Neural progenitor cell (in vitro differentiated cells): ENCODE data around the gene TUB. TPM values are rescaled to one million over a fixed set of nuclear protein-coding genes. Genes with fewer than 3 reads are reported as not detected.

Source experiments
- DNase-seq: peaks from one replicate; pipeline ENCODE4 v3.0.0-alpha.2; 2016; ENCODE audit warnings: low spot score
- H2AFZ ChIP-seq: fragments of 200-600 bp; sonication (generic); replicated peaks from 2 replicates; pipeline ENCODE4 v1.6.1; 2016; ENCODE audit warnings: antibody characterized with exemption
- H3F3A ChIP-seq: fragments of 200-600 bp; sonication (generic); 2 replicates; pipeline ENCODE4 v1.6.1; 2016; ENCODE audit warnings: antibody characterized with exemption, low read depth
- H3K27ac ChIP-seq: fragments of 200-600 bp; sonication (generic); 2 replicates; pipeline ENCODE4 v1.5.1; 2016; ENCODE audit warnings: mild to moderate bottlenecking
- H3K27me3 ChIP-seq: fragments of 200-600 bp; sonication (generic); 2 replicates; pipeline ENCODE4 v1.6.1; 2016; ENCODE audit warnings: mild to moderate bottlenecking, moderate library complexity
- H3K36me3 ChIP-seq: fragments of 200-600 bp; sonication (generic); 2 replicates; pipeline ENCODE4 v1.5.1; 2016
- H3K4me1 ChIP-seq: fragments of 200-600 bp; sonication (generic); 2 replicates; pipeline ENCODE4 v1.6.1; 2016; ENCODE audit warnings: mixed run types
- H3K4me2 ChIP-seq: fragments of 200-600 bp; sonication (generic); 2 replicates; pipeline ENCODE4 v1.6.1; 2016
- H3K4me3 ChIP-seq: fragments of 200-600 bp; sonication (generic); 2 replicates; pipeline ENCODE4 v1.5.1; 2016
- H3K79me2 ChIP-seq: fragments of 200-600 bp; sonication (generic); 2 replicates; pipeline ENCODE4 v1.6.1; 2016; ENCODE audit warnings: low read depth
- H3K9ac ChIP-seq: fragments of 200-600 bp; sonication (generic); 2 replicates; pipeline ENCODE4 v1.6.1; 2016
- H3K9me3 ChIP-seq: fragments of 200-600 bp; sonication (generic); 2 replicates; pipeline ENCODE4 v1.5.1; 2016; ENCODE audit warnings: low read depth
- H4K20me1 ChIP-seq: fragments of 200-600 bp; sonication (generic); 2 replicates; pipeline ENCODE4 v1.6.1; 2016; ENCODE audit warnings: low read depth
- H3K27ac Mint-ChIP-seq: 3 replicates; pipeline ENCODE4 v1.8.0; 2021; ENCODE audit warnings: mixed read lengths
- H3K27me3 Mint-ChIP-seq: 2 replicates; pipeline ENCODE4 v1.8.0; 2022; ENCODE audit warnings: low read depth, mild to moderate bottlenecking, inconsistent platforms, moderate library complexity, mixed read lengths; ENCODE audit not compliant: insufficient read depth
- H3K36me3 Mint-ChIP-seq: 3 replicates; pipeline ENCODE4 v1.8.0; 2021; ENCODE audit warnings: mixed read lengths
- H3K4me1 Mint-ChIP-seq: 3 replicates; pipeline ENCODE4 v1.8.0; 2021; ENCODE audit warnings: mixed read lengths
- H3K4me3 Mint-ChIP-seq: 3 replicates; pipeline ENCODE4 v1.8.0; 2021; ENCODE audit warnings: mild to moderate bottlenecking, moderate library complexity, mixed read lengths
- H3K9me3 Mint-ChIP-seq: 3 replicates; pipeline ENCODE4 v1.8.0; 2020; ENCODE audit warnings: mixed read lengths
- CTCF ChIP-seq: fragments of 200-600 bp; sonication (generic); IDR thresholded peaks from 2 replicates; pipeline ENCODE4 v1.5.1; 2017; ENCODE audit warnings: antibody characterized with exemption, mild to moderate bottlenecking
- EZH2 ChIP-seq: fragments of 200-600 bp; sonication (generic); IDR thresholded peaks from 2 replicates; pipeline ENCODE4 v1.6.1; 2017; ENCODE audit warnings: antibody characterized with exemption, mild to moderate bottlenecking, moderate library complexity
- EZH2phosphoT487 ChIP-seq: fragments of 200-600 bp; sonication (generic); IDR thresholded peaks from 2 replicates; pipeline ENCODE4 v1.6.1; 2017; ENCODE audit warnings: antibody characterized with exemption
- total RNA-seq: library from RNA; depleted of rRNA; stranded (reverse); fragments of >200 nt; gene quantifications from 2 replicates; pipeline ENCODE4 v1.2.3, GENCODE V29; 2015; ENCODE audit warnings: low replicate concordance

TUB gene, protein sequence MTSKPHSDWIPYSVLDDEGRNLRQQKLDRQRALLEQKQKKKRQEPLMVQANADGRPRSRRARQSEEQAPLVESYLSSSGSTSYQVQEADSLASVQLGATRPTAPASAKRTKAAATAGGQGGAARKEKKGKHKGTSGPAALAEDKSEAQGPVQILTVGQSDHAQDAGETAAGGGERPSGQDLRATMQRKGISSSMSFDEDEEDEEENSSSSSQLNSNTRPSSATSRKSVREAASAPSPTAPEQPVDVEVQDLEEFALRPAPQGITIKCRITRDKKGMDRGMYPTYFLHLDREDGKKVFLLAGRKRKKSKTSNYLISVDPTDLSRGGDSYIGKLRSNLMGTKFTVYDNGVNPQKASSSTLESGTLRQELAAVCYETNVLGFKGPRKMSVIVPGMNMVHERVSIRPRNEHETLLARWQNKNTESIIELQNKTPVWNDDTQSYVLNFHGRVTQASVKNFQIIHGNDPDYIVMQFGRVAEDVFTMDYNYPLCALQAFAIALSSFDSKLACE
- total RNA-seq: 28.7 and 41.3 TPM in 2 replicates

DNA sequence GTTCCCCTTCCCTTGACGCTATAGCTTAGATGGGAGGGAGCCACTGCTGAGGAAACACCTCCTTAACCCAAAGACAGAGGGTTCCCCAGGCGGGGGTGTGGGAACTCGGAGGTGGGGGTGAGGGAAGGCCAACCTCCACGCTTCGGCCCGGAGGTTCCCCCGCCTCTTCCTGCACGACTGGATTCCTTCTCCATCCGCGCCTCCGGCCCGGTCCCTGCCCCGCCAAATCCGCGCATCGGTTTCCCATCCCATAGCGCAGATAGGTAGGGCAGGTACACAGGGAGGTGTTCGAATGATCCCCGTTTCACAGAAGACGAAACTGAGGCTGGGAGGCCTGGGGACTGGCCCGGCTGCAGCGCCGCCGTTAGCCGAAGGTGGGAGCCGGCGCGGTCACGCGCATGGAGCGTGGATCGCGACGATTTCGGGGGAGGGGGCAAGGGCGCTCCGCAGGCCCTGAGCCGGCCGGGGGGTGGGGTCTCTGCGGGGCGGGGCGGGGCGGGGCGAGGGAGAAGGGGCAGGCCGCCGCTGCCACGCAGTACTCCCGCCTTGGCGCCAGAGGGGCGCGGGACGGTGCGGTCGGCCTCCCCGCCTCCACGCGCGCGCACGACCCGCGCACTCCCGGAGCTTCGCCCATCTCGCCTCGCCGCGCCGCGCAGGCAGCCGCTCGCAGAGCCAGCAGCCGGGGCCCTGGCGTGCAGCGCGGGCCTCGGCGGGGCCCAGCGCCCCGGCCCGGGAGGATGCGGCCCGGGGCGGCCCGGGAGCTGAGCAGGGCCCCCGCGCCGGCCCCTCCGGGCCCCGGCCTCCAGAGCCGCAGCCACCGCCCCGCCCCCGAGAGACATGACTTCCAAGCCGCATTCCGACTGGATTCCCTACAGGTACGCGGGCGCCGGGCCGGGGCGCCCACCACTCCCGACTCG, at the start of gene TUB:
Gene TUB (plus strand): TSS at position 538 of the 917 bp plus-strand sequence. CDS start 300 bp downstream, at position 838.
- H4K20me1 ChIP-seq: peaks cover 35% of the 10 kb centered on the region
- H3K27me3 ChIP-seq: peaks cover 21% of the 10 kb centered on the region
- H3K79me2 ChIP-seq: peaks cover 32% of the 10 kb centered on the region
- H3K36me3 ChIP-seq: no peaks in the 10 kb centered on the region
- DNase-seq: peak; percentile 78
- Mint-ChIP-seq H3K4me1 (peaks cover 52% of the 10 kb centered on the region), H3K4me3 (peak within 1 kb of the TSS; percentile 89), H3K27me3 (peaks cover 22% of the 10 kb centered on the region), H3K36me3 (peaks cover 1% of the 10 kb centered on the region), H3K27ac (peak within 1 kb of the TSS; percentile 69), H3K9me3 (no peaks in the 10 kb centered on the region)
- H3F3A ChIP-seq: peaks cover 18% of the 10 kb centered on the region
- peak within 1 kb of the TSS; percentile 89 for H2AFZ ChIP-seq
- peaks cover 40% of the 10 kb centered on the region for H3K4me1 ChIP-seq
- no peak within 1 kb of the TSS for H3K9ac ChIP-seq
- H3K4me3 ChIP-seq: peak within 1 kb of the TSS; percentile 66
- no peak within 1 kb of the TSS for H3K27ac ChIP-seq
- H3K4me2 ChIP-seq: peak within 1 kb of the TSS; percentile 94
- TF ChIP-seq EZH2 (no peak), EZH2phosphoT487 (no peak), CTCF (no peak)
- H3K9me3 ChIP-seq: no peaks in the 10 kb centered on the region

DNA sequence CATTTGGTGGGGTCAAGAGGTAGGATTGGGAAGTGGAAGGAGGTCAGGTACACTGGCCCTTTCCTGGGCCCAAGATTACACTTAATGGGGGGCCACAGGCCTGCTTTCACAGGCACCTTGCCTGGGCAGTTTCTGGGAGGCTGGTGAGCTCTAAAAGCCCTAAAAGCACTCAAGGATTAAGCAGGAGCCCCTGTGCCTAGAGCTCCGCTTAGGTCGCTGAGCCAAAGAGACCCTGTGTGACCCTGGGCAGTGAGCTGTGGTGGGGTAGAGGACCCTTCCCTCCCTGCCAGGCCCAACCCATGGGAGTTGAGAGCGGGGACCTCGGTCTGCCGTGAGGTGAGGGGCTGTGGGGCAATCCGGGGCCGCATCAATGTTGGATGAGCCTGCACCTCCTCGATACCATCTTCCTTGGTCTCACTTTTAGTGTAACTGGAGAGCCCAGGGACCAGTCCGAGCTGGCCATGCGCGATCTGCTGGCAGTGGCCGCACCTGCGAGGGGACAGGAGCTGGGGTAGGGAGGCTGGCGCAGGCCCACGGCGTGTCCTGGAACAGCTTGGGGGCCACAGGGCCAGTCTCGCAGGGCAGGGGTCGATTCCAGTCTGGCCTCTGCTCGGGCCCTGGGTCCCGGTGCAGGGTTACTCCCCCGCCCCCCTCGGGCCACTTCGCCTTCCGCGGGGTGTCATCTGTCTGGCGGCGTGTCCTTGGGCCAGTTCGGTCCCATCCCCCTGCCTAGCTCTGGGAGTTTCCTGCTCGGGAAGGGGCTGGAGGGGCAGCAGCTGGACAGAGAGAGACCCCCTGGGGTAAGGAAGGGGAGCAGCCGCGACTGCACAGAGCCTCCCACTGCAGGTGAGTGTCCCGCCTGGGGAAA, 49.5 kb upstream of the TUB start:
- Histone ChIP-seq H3K79me2 (no peaks in the 10 kb centered on the region), H3K27me3 (peaks cover 25% of the 10 kb centered on the region), H2AFZ (no peak overlapping the region), H3K27ac (no peak overlapping the region), H3K4me1 (peaks cover 4% of the 10 kb centered on the region), H4K20me1 (no peaks in the 10 kb centered on the region), H3K4me3 (no peak overlapping the region), H3K4me2 (no peak overlapping the region), H3F3A (no peaks in the 10 kb centered on the region), H3K36me3 (no peaks in the 10 kb centered on the region), H3K9me3 (no peaks in the 10 kb centered on the region), H3K9ac (no peak overlapping the region)
- no peaks in the 10 kb centered on the region for H3K36me3 Mint-ChIP-seq
- DNase-seq: no peak
- H3K27ac Mint-ChIP-seq: no peak overlapping the region
- no peaks in the 10 kb centered on the region for H3K27me3 Mint-ChIP-seq
- peaks cover 22% of the 10 kb centered on the region for H3K4me1 Mint-ChIP-seq
- H3K4me3 Mint-ChIP-seq: no peak overlapping the region
- no peaks in the 10 kb centered on the region for H3K9me3 Mint-ChIP-seq
- TF ChIP-seq EZH2phosphoT487: no peak
- TF ChIP-seq CTCF: no peak
- TF ChIP-seq EZH2: no peak

GRCh38 chr11:8032122-8032521, 48.9 kb upstream of the TUB start:
- no peaks in the 10 kb centered on the region for H3K79me2 ChIP-seq
- H3K9ac ChIP-seq: no peak overlapping the region
- H3K4me2 ChIP-seq: no peak overlapping the region
- Mint-ChIP-seq H3K4me1 (peaks cover 22% of the 10 kb centered on the region), H3K36me3 (no peaks in the 10 kb centered on the region), H3K4me3 (no peak overlapping the region), H3K9me3 (no peaks in the 10 kb centered on the region), H3K27ac (peak overlapping the region; percentile 27), H3K27me3 (no peaks in the 10 kb centered on the region)
- no peaks in the 10 kb centered on the region for H3K36me3 ChIP-seq
- no peak overlapping the region for H3K4me3 ChIP-seq
- H3K4me1 ChIP-seq: peaks cover 4% of the 10 kb centered on the region
- H4K20me1 ChIP-seq: no peaks in the 10 kb centered on the region
- H3F3A ChIP-seq: no peaks in the 10 kb centered on the region
- H3K27ac ChIP-seq: no peak overlapping the region
- no peak for DNase-seq
- H3K9me3 ChIP-seq: no peaks in the 10 kb centered on the region
- peaks cover 18% of the 10 kb centered on the region for H3K27me3 ChIP-seq
- no peak overlapping the region for H2AFZ ChIP-seq
- TF ChIP-seq CTCF: no peak
- TF ChIP-seq EZH2: no peak
- no peak for TF ChIP-seq EZH2phosphoT487
